Measurements from ENCODE around the gene GNB1.
"Not testable (repeated sequence)": the region's sequence is repeated elsewhere in the genome, so short reads cannot be mapped to it uniquely, and the experiment has no call there.

GNB1 gene

GRCh38 chr1:1890506-1891348, at the start of gene GNB1:
Gene GNB1, minus strand, starts transcription at chr1:1891087. Its CDS starts 65,634 bp downstream, at chr1:1825453.
- peak; percentile 86 for DNase-seq

GRCh38 chr1:1940123-1940425, 49.2 kb upstream of the GNB1 start:
- no peak for DNase-seq

- DNase-seq = no peak
These were observed 48.6 kb upstream of the GNB1 start for GRCh38 chr1:1939296-1940122.

- DNase-seq = no peak
These were observed 47.9 kb upstream of the GNB1 start for GRCh38 chr1:1938613-1939295.

GRCh38 chr1:1938276-1938573, 47.3 kb upstream of the GNB1 start:
- no peak for DNase-seq

GRCh38 chr1:1937549-1938275, 46.8 kb upstream of the GNB1 start:
- no peak for DNase-seq

- no peak for DNase-seq
These were observed 46.2 kb upstream of the GNB1 start for GRCh38 chr1:1937061-1937460.

GRCh38 chr1:1934848-1935247, 44.0 kb upstream of the GNB1 start:
- DNase-seq = not testable (repeated sequence)

- no peak for DNase-seq
These were observed 39.0 kb upstream of the GNB1 start for GRCh38 chr1:1929639-1930545.

- DNase-seq = no peak
These were observed 38.3 kb upstream of the GNB1 start for GRCh38 chr1:1929102-1929638.

- DNase-seq = no peak
These were observed 37.6 kb upstream of the GNB1 start for GRCh38 chr1:1928231-1929101.

- DNase-seq = no peak
These were observed 36.9 kb upstream of the GNB1 start for GRCh38 chr1:1927751-1928150.

- DNase-seq = no peak
These were observed 36.2 kb upstream of the GNB1 start for GRCh38 chr1:1926886-1927660.

- no peak for DNase-seq
These were observed 35.5 kb upstream of the GNB1 start for GRCh38 chr1:1926346-1926811.

- DNase-seq = no peak
These were observed 34.8 kb upstream of the GNB1 start for GRCh38 chr1:1925437-1926345.

- no peak for DNase-seq
These were observed 34.0 kb upstream of the GNB1 start for GRCh38 chr1:1924849-1925248.

GRCh38 chr1:1924386-1924785, 33.5 kb upstream of the GNB1 start:
- DNase-seq = no peak

Data from CD4-positive, alpha-beta T cell treated with Interleukin-6 for 4 hours (primary cell).